HG02870 (cell line): ENCODE data around the gene TSPAN18.

ENCODE experiments used
- ATAC-seq: cut with Tn5 transposase; IDR thresholded peaks from one replicate; pipeline ENCODE4 v1.9.1; 2021; ENCODE audit warnings: mild to moderate bottlenecking, moderate library complexity; ENCODE audit not compliant: unreplicated experiment

TSPAN18 gene

GRCh38 chr11:44726283-44727113, at the start of gene TSPAN18:
TSS of gene TSPAN18 (plus strand) at chr11:44726962. CDS start at chr11:44906417, 179,455 bp downstream.
- ATAC-seq = peak; percentile 91

GRCh38 chr11:44680982-44681597, 45.7 kb upstream of the TSPAN18 start:
- no peak for ATAC-seq

- no peak for ATAC-seq
These were observed 45.1 kb upstream of the TSPAN18 start for GRCh38 chr11:44681698-44682097.

- no peak for ATAC-seq
These were observed 41.9 kb upstream of the TSPAN18 start for GRCh38 chr11:44684859-44685281.

GRCh38 chr11:44687388-44687787, 39.4 kb upstream of the TSPAN18 start:
- no peak for ATAC-seq

GRCh38 chr11:44689265-44689664, 37.5 kb upstream of the TSPAN18 start:
- no peak for ATAC-seq

- no peak for ATAC-seq
These were observed 36.1 kb upstream of the TSPAN18 start for GRCh38 chr11:44690651-44691050.

GRCh38 chr11:44692460-44692859, 34.3 kb upstream of the TSPAN18 start:
- ATAC-seq = no peak

- no peak for ATAC-seq
These were observed 33.1 kb upstream of the TSPAN18 start for GRCh38 chr11:44693654-44694119.

GRCh38 chr11:44694443-44694842, 32.3 kb upstream of the TSPAN18 start:
- ATAC-seq = peak; percentile 80

- no peak for ATAC-seq
These were observed 31.5 kb upstream of the TSPAN18 start for GRCh38 chr11:44695169-44695833.

- no peak for ATAC-seq
These were observed 28.4 kb upstream of the TSPAN18 start for GRCh38 chr11:44698252-44698912.

GRCh38 chr11:44699497-44700408, 27.0 kb upstream of the TSPAN18 start:
- no peak for ATAC-seq

- no peak for ATAC-seq
These were observed 25.5 kb upstream of the TSPAN18 start for GRCh38 chr11:44701276-44701675.

- ATAC-seq = no peak
These were observed 23.9 kb upstream of the TSPAN18 start for GRCh38 chr11:44702889-44703288.

GRCh38 chr11:44707094-44707493, 19.7 kb upstream of the TSPAN18 start:
- ATAC-seq = no peak

- no peak for ATAC-seq
These were observed 18.8 kb upstream of the TSPAN18 start for GRCh38 chr11:44708009-44708408.

GRCh38 chr11:44708523-44709280, 18.1 kb upstream of the TSPAN18 start:
- ATAC-seq = no peak

GRCh38 chr11:44709281-44709562, 17.5 kb upstream of the TSPAN18 start:
- no peak for ATAC-seq

- ATAC-seq = no peak
These were observed 16.8 kb upstream of the TSPAN18 start for GRCh38 chr11:44709966-44710365.
